Panc1 (cell line): ENCODE data around the gene MCM7. TPM values are rescaled to one million over a fixed set of nuclear protein-coding genes. Genes with fewer than 3 reads are reported as not detected.
A peak's percentile ranks its signal among the peaks of the same experiment; 100 is the strongest.

Experiments used
- ATAC-seq: fragments of 200-7000 bp; cut with Tn5 transposase; 2 replicates; pipeline ENCODE4 v1.9.1; 2020; ENCODE audit warnings: mild to moderate bottlenecking, moderate library complexity
- BruUV-seq: library from RNA; stranded (reverse); fragments of 400-500 nt; replicated peaks from 2 replicates; lab custom pipeline; 2021; lab: Mats Ljungman, UMichigan
- CTCF ChIA-PET: fragments of 300-600 bp; sonication (Branson Sonifier 250); formaldehyde crosslinking; loops from one replicate; lab custom pipeline; 2022; ENCODE audit warnings: antibody characterized with exemption; lab: Charles Lee
- POLR2A ChIA-PET: fragments of 300-600 bp; sonication (Branson Sonifier 250); formaldehyde crosslinking; loops from one replicate; lab custom pipeline; 2022; ENCODE audit warnings: antibody characterized with exemption; lab: Charles Lee
- DNase-seq: peaks from one replicate; pipeline ENCODE4 v3.0.0-alpha.2; 2010; ENCODE audit warnings: low read depth, low spot score
- H3K27ac ChIP-seq: 2 replicates; pipeline ENCODE4 v1.5.1; 2011; ENCODE audit warnings: mild to moderate bottlenecking, low read length, inconsistent platforms
- H3K27me3 ChIP-seq: fragments of 200-500 bp; sonication (Bioruptor generic); 2 replicates; pipeline ENCODE4 v1.6.0; 2014; ENCODE audit warnings: low read length, inconsistent platforms; ENCODE audit not compliant: control insufficient read depth, insufficient read depth
- H3K36me3 ChIP-seq: fragments of 200-500 bp; sonication (Bioruptor generic); 2 replicates; pipeline ENCODE4 v1.5.1; 2014; ENCODE audit warnings: inconsistent platforms, mild to moderate bottlenecking, low read length, moderate library complexity; ENCODE audit not compliant: control insufficient read depth, insufficient read depth
- H3K4me1 ChIP-seq: 2 replicates; pipeline ENCODE4 v1.5.1; 2011; ENCODE audit warnings: inconsistent platforms, mild to moderate bottlenecking, low read length, moderate library complexity; ENCODE audit not compliant: control insufficient read depth, insufficient read depth
- H3K4me3 ChIP-seq, 2 experiments: 2 replicates each; pipeline ENCODE4 v1.5.1; 2011 to 2012; ENCODE audit warnings: low read depth in 2 of 2, low read length in 2 of 2, mild to moderate bottlenecking in 2 of 2, inconsistent platforms in 1 of 2, moderate library complexity in 1 of 2
- H3K9me3 ChIP-seq: fragments of 200-500 bp; sonication (Bioruptor generic); 2 replicates; pipeline ENCODE4 v1.5.1; 2014; ENCODE audit warnings: low read depth, mild to moderate bottlenecking, inconsistent platforms, low read length, moderate library complexity; ENCODE audit not compliant: control insufficient read depth, insufficient read depth
- POLR2AphosphoS5 ChIP-seq: IDR thresholded peaks from 2 replicates; pipeline ENCODE4 v1.6.1; 2012; ENCODE audit warnings: mild to moderate bottlenecking, low read depth, low read length, moderate library complexity
- REST ChIP-seq, 2 experiments: IDR thresholded peaks; 2 replicates each; pipeline ENCODE4 v1.6.1; 2011 to 2012; ENCODE audit warnings: low read depth in 2 of 2, control low read depth in 1 of 2, low read length in 1 of 2, mild to moderate bottlenecking in 1 of 2, moderate library complexity in 1 of 2; ENCODE audit not compliant: insufficient read depth in 1 of 2
- SIN3A ChIP-seq: IDR thresholded peaks from 2 replicates; pipeline ENCODE4 v1.6.1; 2012; ENCODE audit warnings: low read depth, mild to moderate bottlenecking, low read length, moderate library complexity, borderline replicate concordance; ENCODE audit not compliant: insufficient read depth
- TCF7L2 ChIP-seq: IDR thresholded peaks from 2 replicates; pipeline ENCODE4 v1.6.1; 2011; ENCODE audit warnings: mild to moderate bottlenecking, low read depth, low read length, inconsistent platforms
- in situ Hi-C: cut with HindIII; loops from 2 replicates; pipeline ENCODE4 v1.10.0; 2016; ENCODE audit warnings: low sequenced_read_pairs, low pct_unique_long_range_greater_than_20kb
- intact Hi-C: fragments of 100-400 bp; cut with micrococcal nuclease; formaldehyde crosslinking; loops from one replicate; pipeline ENCODE4 v1.10.0; 2022; ENCODE audit not compliant: unreplicated experiment
- total RNA-seq: library from RNA; stranded (reverse); gene quantifications from one replicate; pipeline ENCODE4 v1.2.1, GENCODE V29; 2021; ENCODE audit not compliant: unreplicated experiment
- TF ChIP-seq, protein P1 (sequence below): fragments of 450-650 bp; IDR thresholded peaks from 2 replicates; pipeline ENCODE4 v1.5.1; 2017; ENCODE audit warnings: mild to moderate bottlenecking

MCM7 gene
- total RNA-seq, 1 experiment from 2014 or later: 258 TPM

- ChIA-PET CTCF (no interaction called here), POLR2A (no interaction called here)
- Histone ChIP-seq H3K27me3 (no peaks in the 10 kb centered on the region), H3K4me3 (no peak overlapping the region), H3K36me3 (peaks cover 37% of the 10 kb centered on the region), H3K4me1 (peaks cover 25% of the 10 kb centered on the region), H3K9me3 (no peaks in the 10 kb centered on the region), H3K27ac (peak overlapping the region; percentile 52; the same call in 1 of the 2 replicates)
- in situ Hi-C loops: no loop called here
- intact Hi-C loops: no loop called here
- TSS peak; percentile 57 for BruUV-seq
- DNase-seq (no peak), ATAC-seq (peak; percentile 7; the same call in 1 of the 2 replicates)
- TF ChIP-seq TCF7L2 (no peak), POLR2AphosphoS5 (peak; percentile 24; the same call in 1 of the 2 replicates)
Observed at GRCh38 chr7:100093054-100093453, 8.1 kb downstream of the MCM7 start.

GRCh38 chr7:100091411-100092181 is 9.6 kb downstream of the MCM7 start:
- Histone ChIP-seq H3K4me3 (no peak overlapping the region), H3K4me1 (peaks cover 27% of the 10 kb centered on the region), H3K27ac (no peak overlapping the region; the same call in 1 of the 2 replicates), H3K27me3 (no peaks in the 10 kb centered on the region), H3K36me3 (peaks cover 26% of the 10 kb centered on the region), H3K9me3 (no peaks in the 10 kb centered on the region)
- intact Hi-C loops: no loop called here
- no TSS peak for BruUV-seq
- CTCF ChIA-PET: no interaction called here
- POLR2A ChIA-PET: interaction anchor here (0.6 kb wide), 1 partner anchor 690 kb away, joined by 3 read pairs; no protein-coding TSS in a partner anchor
- TF ChIP-seq SIN3A (no peak), POLR2AphosphoS5 (peak; percentile 68), REST (IDR thresholded peaks at IDR 0.05; ENCODE audit: insufficient read depth in 1 of 2, low read depth in 2 of 2, low read length in 1 of 2) (no peak), TCF7L2 (no peak)
- TF ChIP-seq, protein P1, sequence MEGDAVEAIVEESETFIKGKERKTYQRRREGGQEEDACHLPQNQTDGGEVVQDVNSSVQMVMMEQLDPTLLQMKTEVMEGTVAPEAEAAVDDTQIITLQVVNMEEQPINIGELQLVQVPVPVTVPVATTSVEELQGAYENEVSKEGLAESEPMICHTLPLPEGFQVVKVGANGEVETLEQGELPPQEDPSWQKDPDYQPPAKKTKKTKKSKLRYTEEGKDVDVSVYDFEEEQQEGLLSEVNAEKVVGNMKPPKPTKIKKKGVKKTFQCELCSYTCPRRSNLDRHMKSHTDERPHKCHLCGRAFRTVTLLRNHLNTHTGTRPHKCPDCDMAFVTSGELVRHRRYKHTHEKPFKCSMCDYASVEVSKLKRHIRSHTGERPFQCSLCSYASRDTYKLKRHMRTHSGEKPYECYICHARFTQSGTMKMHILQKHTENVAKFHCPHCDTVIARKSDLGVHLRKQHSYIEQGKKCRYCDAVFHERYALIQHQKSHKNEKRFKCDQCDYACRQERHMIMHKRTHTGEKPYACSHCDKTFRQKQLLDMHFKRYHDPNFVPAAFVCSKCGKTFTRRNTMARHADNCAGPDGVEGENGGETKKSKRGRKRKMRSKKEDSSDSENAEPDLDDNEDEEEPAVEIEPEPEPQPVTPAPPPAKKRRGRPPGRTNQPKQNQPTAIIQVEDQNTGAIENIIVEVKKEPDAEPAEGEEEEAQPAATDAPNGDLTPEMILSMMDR: no peak
- in situ Hi-C loops: no loop called here
- DNase-seq (no peak), ATAC-seq (peak; percentile 18)
